LHCN-M2 (cell line): ENCODE data around the gene OCIAD2. TPM values are rescaled to one million over a fixed set of nuclear protein-coding genes. Genes with fewer than 3 reads are reported as not detected.
"Not testable (repeated sequence)": the region's sequence is repeated elsewhere in the genome, so short reads cannot be mapped to it uniquely, and the experiment has no call there.

Experiments used
- DNase-seq: peaks from one replicate; pipeline ENCODE4 v3.0.0-alpha.2; 2012; ENCODE audit warnings: low read depth
- total RNA-seq: library from RNA; depleted of rRNA; stranded (reverse); fragments of >200 nt; gene quantifications from 2 replicates; pipeline ENCODE4 v1.2.3, GENCODE V29; 2014; rRNA removed

The OCIAD2 gene
- total RNA-seq, 1 experiment from 2014 or later = 12.2 TPM

DNA sequence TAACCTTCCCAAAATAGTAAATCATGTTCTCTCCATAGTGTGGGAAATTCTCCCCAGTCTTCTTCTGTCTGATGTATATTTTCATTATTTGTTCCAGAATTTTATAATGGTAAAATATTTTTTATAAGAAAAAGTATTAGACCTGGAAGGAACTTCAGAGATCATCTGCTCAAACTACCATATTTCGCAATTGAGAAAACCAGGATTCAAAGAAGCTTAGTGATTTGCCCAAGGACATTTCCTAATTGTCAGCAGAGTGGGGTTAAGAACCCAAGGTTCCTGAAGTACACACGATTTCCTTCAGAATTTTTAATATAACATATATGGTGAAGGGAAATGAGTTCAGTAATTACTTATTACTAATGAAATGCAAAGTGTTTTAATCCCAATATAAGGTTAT, 51.6 kb downstream of the OCIAD2 start:
- DNase-seq = no peak

- no peak for DNase-seq
Measured at GRCh38 chr4:48854395-48854683, 52.2 kb downstream of the OCIAD2 start.

GRCh38 chr4:48853604-48854394, 52.8 kb downstream of the OCIAD2 start:
- DNase-seq = no peak

- DNase-seq = no peak
Measured at GRCh38 chr4:48851651-48852050, 54.9 kb downstream of the OCIAD2 start.

- DNase-seq = not testable (repeated sequence)
Measured at GRCh38 chr4:48848799-48849198, 57.8 kb downstream of the OCIAD2 start.

- DNase-seq = no peak
Measured at GRCh38 chr4:48844843-48845242, 61.7 kb downstream of the OCIAD2 start.

GRCh38 chr4:48841045-48841827, 65.3 kb downstream of the OCIAD2 start:
- no peak for DNase-seq

DNA sequence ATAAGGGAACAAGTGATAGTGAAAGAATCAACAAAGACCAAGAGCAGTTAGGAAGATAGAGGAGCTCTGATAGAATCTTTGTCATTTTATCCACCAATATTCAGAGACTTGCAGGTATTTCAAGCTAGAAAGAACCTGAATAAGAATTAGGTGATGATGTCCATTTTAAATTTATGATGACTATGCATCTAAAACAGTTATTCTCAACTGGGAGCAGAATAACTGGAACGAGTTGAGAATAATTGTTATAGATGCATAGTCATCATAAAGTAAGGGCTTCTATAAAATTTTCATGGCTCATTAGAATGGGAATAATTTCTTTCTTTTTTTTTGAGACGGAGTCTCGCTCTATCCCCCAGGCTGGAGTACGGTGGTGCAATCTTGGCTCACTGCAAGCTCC, 69.9 kb downstream of the OCIAD2 start:
- no peak for DNase-seq

Other genes starting within 250 kb of the OCIAD2 start
- gene FRYL, start 126.5 kb downstream of the OCIAD2 start, total RNA-seq = 41.9 and 59.5 TPM in 2 replicates
- gene OCIAD1, start 75.7 kb downstream of the OCIAD2 start, total RNA-seq = 161 and 182 TPM in 2 replicates
- not detected in 2 replicates for gene CWH43, start 79.5 kb upstream of the OCIAD2 start, total RNA-seq